ENCODE data around the gene KRTAP2-1.

GRCh38 chr17:41065829-41066624 lies 18.9 kb upstream of the KRTAP2-1 start, which contains the start of gene KRTAP2-4:
- no peak for TF ChIP-seq POLR2A (IDR thresholded peaks at IDR 0.05; ENCODE audit: low read length)
- TF ChIP-seq GATA1 (IDR thresholded peaks at IDR 0.05; ENCODE audit: low read depth, low read length): no peak
